Neural progenitor cell (in vitro differentiated cells): ENCODE measurements around the gene FAM20C. TPM values are rescaled to one million over a fixed set of nuclear protein-coding genes. Genes with fewer than 3 reads are reported as not detected.

Experiments
- DNase-seq: peaks from one replicate; pipeline ENCODE4 v3.0.0-alpha.2; 2016; ENCODE audit warnings: low spot score
- H2AFZ ChIP-seq: fragments of 200-600 bp; sonication (generic); replicated peaks from 2 replicates; pipeline ENCODE4 v1.6.1; 2016; ENCODE audit warnings: antibody characterized with exemption
- H3F3A ChIP-seq: fragments of 200-600 bp; sonication (generic); 2 replicates; pipeline ENCODE4 v1.6.1; 2016; ENCODE audit warnings: antibody characterized with exemption, low read depth
- H3K27ac ChIP-seq: fragments of 200-600 bp; sonication (generic); 2 replicates; pipeline ENCODE4 v1.5.1; 2016; ENCODE audit warnings: mild to moderate bottlenecking
- H3K27me3 ChIP-seq: fragments of 200-600 bp; sonication (generic); 2 replicates; pipeline ENCODE4 v1.6.1; 2016; ENCODE audit warnings: mild to moderate bottlenecking, moderate library complexity
- H3K36me3 ChIP-seq: fragments of 200-600 bp; sonication (generic); 2 replicates; pipeline ENCODE4 v1.5.1; 2016
- H3K4me1 ChIP-seq: fragments of 200-600 bp; sonication (generic); 2 replicates; pipeline ENCODE4 v1.6.1; 2016; ENCODE audit warnings: mixed run types
- H3K4me2 ChIP-seq: fragments of 200-600 bp; sonication (generic); 2 replicates; pipeline ENCODE4 v1.6.1; 2016
- H3K4me3 ChIP-seq: fragments of 200-600 bp; sonication (generic); 2 replicates; pipeline ENCODE4 v1.5.1; 2016
- H3K79me2 ChIP-seq: fragments of 200-600 bp; sonication (generic); 2 replicates; pipeline ENCODE4 v1.6.1; 2016; ENCODE audit warnings: low read depth
- H3K9ac ChIP-seq: fragments of 200-600 bp; sonication (generic); 2 replicates; pipeline ENCODE4 v1.6.1; 2016
- H3K9me3 ChIP-seq: fragments of 200-600 bp; sonication (generic); 2 replicates; pipeline ENCODE4 v1.5.1; 2016; ENCODE audit warnings: low read depth
- H4K20me1 ChIP-seq: fragments of 200-600 bp; sonication (generic); 2 replicates; pipeline ENCODE4 v1.6.1; 2016; ENCODE audit warnings: low read depth
- H3K27ac Mint-ChIP-seq: 3 replicates; pipeline ENCODE4 v1.8.0; 2021; ENCODE audit warnings: mixed read lengths
- H3K27me3 Mint-ChIP-seq: 2 replicates; pipeline ENCODE4 v1.8.0; 2022; ENCODE audit warnings: low read depth, mild to moderate bottlenecking, inconsistent platforms, moderate library complexity, mixed read lengths; ENCODE audit not compliant: insufficient read depth
- H3K36me3 Mint-ChIP-seq: 3 replicates; pipeline ENCODE4 v1.8.0; 2021; ENCODE audit warnings: mixed read lengths
- H3K4me1 Mint-ChIP-seq: 3 replicates; pipeline ENCODE4 v1.8.0; 2021; ENCODE audit warnings: mixed read lengths
- H3K4me3 Mint-ChIP-seq: 3 replicates; pipeline ENCODE4 v1.8.0; 2021; ENCODE audit warnings: mild to moderate bottlenecking, moderate library complexity, mixed read lengths
- H3K9me3 Mint-ChIP-seq: 3 replicates; pipeline ENCODE4 v1.8.0; 2020; ENCODE audit warnings: mixed read lengths
- CTCF ChIP-seq: fragments of 200-600 bp; sonication (generic); IDR thresholded peaks from 2 replicates; pipeline ENCODE4 v1.5.1; 2017; ENCODE audit warnings: antibody characterized with exemption, mild to moderate bottlenecking
- EZH2 ChIP-seq: fragments of 200-600 bp; sonication (generic); IDR thresholded peaks from 2 replicates; pipeline ENCODE4 v1.6.1; 2017; ENCODE audit warnings: antibody characterized with exemption, mild to moderate bottlenecking, moderate library complexity
- EZH2phosphoT487 ChIP-seq: fragments of 200-600 bp; sonication (generic); IDR thresholded peaks from 2 replicates; pipeline ENCODE4 v1.6.1; 2017; ENCODE audit warnings: antibody characterized with exemption
- total RNA-seq: library from RNA; depleted of rRNA; stranded (reverse); fragments of >200 nt; gene quantifications from 2 replicates; pipeline ENCODE4 v1.2.3, GENCODE V29; 2015; ENCODE audit warnings: low replicate concordance

FAM20C gene
- total RNA-seq, 1 donor from 2014 or later, result 3.8 TPM

- Histone ChIP-seq H3K36me3 (no peaks in the 10 kb centered on the region), H3K27me3 (no peaks in the 10 kb centered on the region), H3K9ac (no peak overlapping the region), H2AFZ (no peak overlapping the region), H3K27ac (no peak overlapping the region), H3K79me2 (no peaks in the 10 kb centered on the region), H3F3A (no peaks in the 10 kb centered on the region), H3K9me3 (no peaks in the 10 kb centered on the region), H3K4me3 (no peak overlapping the region), H3K4me1 (no peaks in the 10 kb centered on the region), H3K4me2 (no peak overlapping the region), H4K20me1 (no peaks in the 10 kb centered on the region)
- no peak for TF ChIP-seq CTCF
- TF ChIP-seq EZH2phosphoT487, result no peak
- TF ChIP-seq EZH2, result no peak
- peaks cover 30% of the 10 kb centered on the region for H3K27me3 Mint-ChIP-seq
- no peak overlapping the region for H3K27ac Mint-ChIP-seq
- no peaks in the 10 kb centered on the region for H3K36me3 Mint-ChIP-seq
- no peak for DNase-seq
- H3K9me3 Mint-ChIP-seq, result peaks cover 5% of the 10 kb centered on the region
- H3K4me1 Mint-ChIP-seq, result no peaks in the 10 kb centered on the region
- no peak overlapping the region for H3K4me3 Mint-ChIP-seq
These were observed 93.4 kb downstream of the FAM20C start for GRCh38 chr7:285731-286130.

GRCh38 chr7:286266-286665 is 93.9 kb downstream of the FAM20C start:
- H3K27ac ChIP-seq, result no peak overlapping the region
- H4K20me1 ChIP-seq, result no peaks in the 10 kb centered on the region
- peaks cover 31% of the 10 kb centered on the region for H3K27me3 Mint-ChIP-seq
- no peaks in the 10 kb centered on the region for H3K27me3 ChIP-seq
- no peaks in the 10 kb centered on the region for H3K4me1 Mint-ChIP-seq
- H3K4me2 ChIP-seq, result no peak overlapping the region
- H3K36me3 ChIP-seq, result no peaks in the 10 kb centered on the region
- no peak overlapping the region for H3K9ac ChIP-seq
- no peak overlapping the region for H2AFZ ChIP-seq
- no peak for DNase-seq
- H3K27ac Mint-ChIP-seq, result no peak overlapping the region
- TF ChIP-seq EZH2 (no peak), CTCF (no peak), EZH2phosphoT487 (no peak)
- H3F3A ChIP-seq, result no peaks in the 10 kb centered on the region
- H3K36me3 Mint-ChIP-seq, result no peaks in the 10 kb centered on the region
- no peaks in the 10 kb centered on the region for H3K4me1 ChIP-seq
- no peak overlapping the region for H3K4me3 ChIP-seq
- H3K9me3 ChIP-seq, result no peaks in the 10 kb centered on the region
- H3K4me3 Mint-ChIP-seq, result no peak overlapping the region
- peaks cover 5% of the 10 kb centered on the region for H3K9me3 Mint-ChIP-seq
- no peaks in the 10 kb centered on the region for H3K79me2 ChIP-seq

DNA sequence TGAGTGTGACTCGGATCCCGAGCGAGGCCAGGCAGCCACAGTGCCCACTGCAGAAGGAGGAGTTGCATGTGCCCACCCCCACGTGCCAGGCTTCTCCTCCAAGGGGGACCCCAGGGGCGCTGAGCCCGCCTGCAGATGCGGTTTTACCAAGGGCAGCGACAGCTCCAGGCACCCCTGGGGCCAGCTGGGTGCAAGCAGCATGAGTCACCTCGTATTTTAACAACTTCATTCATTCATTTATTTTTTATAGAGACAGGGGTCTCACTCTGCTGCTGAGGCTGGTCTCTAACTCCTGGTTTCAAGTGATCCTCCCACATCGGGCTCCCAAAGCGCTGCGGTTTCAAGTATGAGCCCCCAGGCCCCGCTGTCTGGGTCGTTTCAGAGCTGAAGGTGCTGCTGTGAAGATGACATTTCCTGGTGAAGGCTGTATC is 96.3 kb downstream of the FAM20C start:
- no peaks in the 10 kb centered on the region for H3K36me3 ChIP-seq
- H3K4me2 ChIP-seq, result no peak overlapping the region
- no peak overlapping the region for H3K4me3 ChIP-seq
- Mint-ChIP-seq H3K27me3 (peaks cover 52% of the 10 kb centered on the region), H3K4me3 (no peak overlapping the region), H3K9me3 (peaks cover 3% of the 10 kb centered on the region), H3K27ac (no peak overlapping the region), H3K4me1 (no peaks in the 10 kb centered on the region), H3K36me3 (no peaks in the 10 kb centered on the region)
- H3F3A ChIP-seq, result no peaks in the 10 kb centered on the region
- no peak overlapping the region for H2AFZ ChIP-seq
- TF ChIP-seq CTCF (no peak), EZH2phosphoT487 (no peak), EZH2 (no peak)
- H3K9ac ChIP-seq, result no peak overlapping the region
- no peaks in the 10 kb centered on the region for H3K4me1 ChIP-seq
- no peaks in the 10 kb centered on the region for H4K20me1 ChIP-seq
- no peaks in the 10 kb centered on the region for H3K9me3 ChIP-seq
- H3K27me3 ChIP-seq, result no peaks in the 10 kb centered on the region
- no peaks in the 10 kb centered on the region for H3K79me2 ChIP-seq
- no peak for DNase-seq
- H3K27ac ChIP-seq, result no peak overlapping the region
